8988T (cell line): Measurements from ENCODE around the gene RAB31.

Experiments
- DNase-seq: peaks from one replicate; pipeline ENCODE4 v3.0.0; 2011

The RAB31 gene

GRCh38 chr18:9792565-9793245 is 84.6 kb downstream of the RAB31 start:
- DNase-seq, result no peak

GRCh38 chr18:9796011-9796410 is 87.9 kb downstream of the RAB31 start:
- no peak for DNase-seq

- DNase-seq, result no peak
Observed at GRCh38 chr18:9796935-9797549, 88.9 kb downstream of the RAB31 start.

GRCh38 chr18:9802175-9803062 is 94.3 kb downstream of the RAB31 start:
- DNase-seq, result no peak

- no peak for DNase-seq
Observed at GRCh38 chr18:9803063-9803697, 95.1 kb downstream of the RAB31 start.

- DNase-seq, result no peak
Observed at GRCh38 chr18:9803698-9804516, 95.8 kb downstream of the RAB31 start.

- no peak for DNase-seq
Observed at GRCh38 chr18:9804517-9805104, 96.5 kb downstream of the RAB31 start.

GRCh38 chr18:9806905-9807304 is 98.8 kb downstream of the RAB31 start:
- no peak for DNase-seq

GRCh38 chr18:9808295-9809241 is 100.5 kb downstream of the RAB31 start:
- no peak for DNase-seq

- no peak for DNase-seq
Observed at GRCh38 chr18:9809697-9810096, 101.6 kb downstream of the RAB31 start.

- DNase-seq, result no peak
Observed at GRCh38 chr18:9810299-9810698, 102.2 kb downstream of the RAB31 start.

- DNase-seq, result no peak
Observed at GRCh38 chr18:9810994-9811705, 103.0 kb downstream of the RAB31 start.

GRCh38 chr18:9811978-9812377 is 103.9 kb downstream of the RAB31 start:
- no peak for DNase-seq

- DNase-seq, result no peak
Observed at GRCh38 chr18:9814431-9814830, 106.3 kb downstream of the RAB31 start.

GRCh38 chr18:9817286-9817685 is 109.2 kb downstream of the RAB31 start:
- DNase-seq, result no peak

- DNase-seq, result no peak
Observed at GRCh38 chr18:9817725-9818422, 109.8 kb downstream of the RAB31 start.

GRCh38 chr18:9818423-9818734 is 110.3 kb downstream of the RAB31 start:
- DNase-seq, result no peak

GRCh38 chr18:9820127-9820526 is 112.0 kb downstream of the RAB31 start:
- DNase-seq, result no peak

GRCh38 chr18:9820719-9821118 is 112.6 kb downstream of the RAB31 start:
- no peak for DNase-seq
